Endothelial cell of umbilical vein (primary cell): ENCODE measurements around the gene BDKRB2.

Experiments used
- EZH2 ChIP-seq: IDR thresholded peaks from 2 replicates; pipeline ENCODE4 v1.6.1; 2012; ENCODE audit warnings: borderline replicate concordance, low read depth, mild to moderate bottlenecking, moderate library complexity, low read length, inconsistent platforms; ENCODE audit not compliant: severe bottlenecking
- FOS ChIP-seq: IDR thresholded peaks from 2 replicates; pipeline ENCODE4 v1.6.1; 2011; ENCODE audit warnings: mild to moderate bottlenecking, low read length, moderate library complexity, borderline replicate concordance; ENCODE audit not compliant: insufficient read depth
- JUN ChIP-seq: IDR thresholded peaks from 2 replicates; pipeline ENCODE4 v1.6.1; 2011; ENCODE audit warnings: borderline replicate concordance, low read depth; ENCODE audit not compliant: insufficient read length, insufficient read depth
- MYC ChIP-seq: IDR thresholded peaks from one replicate; pipeline ENCODE4 v1.6.1; 2011; ENCODE audit warnings: mild to moderate bottlenecking, low read depth, low read length
- POLR2AphosphoS5 ChIP-seq: IDR thresholded peaks from 2 replicates; pipeline ENCODE4 v1.6.1; 2012; ENCODE audit warnings: low read depth, mild to moderate bottlenecking, control low read depth, low read length, moderate library complexity; ENCODE audit not compliant: insufficient read depth
- TF ChIP-seq, protein P1 (sequence below), 2 donors: IDR thresholded peaks; 1 replicate in 1 of 2; 2 replicates in 1 of 2; pipeline ENCODE4 v1.5.1; 2011; ENCODE audit warnings: low read length in 2 of 2, mild to moderate bottlenecking in 2 of 2, moderate library complexity in 2 of 2, control low read depth in 1 of 2, inconsistent platforms in 1 of 2, low read depth in 1 of 2; ENCODE audit not compliant: insufficient read depth in 1 of 2; ENCODE audit errors: extremely low read depth in 1 of 2

- TF ChIP-seq, protein P1, sequence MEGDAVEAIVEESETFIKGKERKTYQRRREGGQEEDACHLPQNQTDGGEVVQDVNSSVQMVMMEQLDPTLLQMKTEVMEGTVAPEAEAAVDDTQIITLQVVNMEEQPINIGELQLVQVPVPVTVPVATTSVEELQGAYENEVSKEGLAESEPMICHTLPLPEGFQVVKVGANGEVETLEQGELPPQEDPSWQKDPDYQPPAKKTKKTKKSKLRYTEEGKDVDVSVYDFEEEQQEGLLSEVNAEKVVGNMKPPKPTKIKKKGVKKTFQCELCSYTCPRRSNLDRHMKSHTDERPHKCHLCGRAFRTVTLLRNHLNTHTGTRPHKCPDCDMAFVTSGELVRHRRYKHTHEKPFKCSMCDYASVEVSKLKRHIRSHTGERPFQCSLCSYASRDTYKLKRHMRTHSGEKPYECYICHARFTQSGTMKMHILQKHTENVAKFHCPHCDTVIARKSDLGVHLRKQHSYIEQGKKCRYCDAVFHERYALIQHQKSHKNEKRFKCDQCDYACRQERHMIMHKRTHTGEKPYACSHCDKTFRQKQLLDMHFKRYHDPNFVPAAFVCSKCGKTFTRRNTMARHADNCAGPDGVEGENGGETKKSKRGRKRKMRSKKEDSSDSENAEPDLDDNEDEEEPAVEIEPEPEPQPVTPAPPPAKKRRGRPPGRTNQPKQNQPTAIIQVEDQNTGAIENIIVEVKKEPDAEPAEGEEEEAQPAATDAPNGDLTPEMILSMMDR (IDR thresholded peaks at IDR 0.05; ENCODE audit: extremely low read depth in 1 of 2, insufficient read depth in 1 of 2, low read depth in 1 of 2, low read length in 2 of 2): no peak
- no peak for TF ChIP-seq FOS
- no peak for TF ChIP-seq MYC
- TF ChIP-seq EZH2: no peak
- no peak for TF ChIP-seq POLR2AphosphoS5
- TF ChIP-seq JUN: no peak
Measured at GRCh38 chr14:96242126-96242525, 37.5 kb downstream of the BDKRB2 start.
